Fibroblast of lung (primary cell): Measurements from ENCODE around the gene EXOC6.

Source experiments
- CTCF ChIP-seq, 2 donors: IDR thresholded peaks in 1 of 2; conservative IDR thresholded peaks in 1 of 2; 1 replicate in 1 of 2; 2 replicates in 1 of 2; pipeline ENCODE4 v1.5.1; 2011 to 2012; ENCODE audit warnings: low read length in 2 of 2, control low read depth in 1 of 2, inconsistent platforms in 1 of 2, low read depth in 1 of 2, mild to moderate bottlenecking in 1 of 2
- EZH2 ChIP-seq: IDR thresholded peaks from 2 replicates; pipeline ENCODE4 v1.5.1; 2012; ENCODE audit warnings: low read length, control low read depth, mild to moderate bottlenecking; ENCODE audit errors: missing control alignments

- no peak for TF ChIP-seq CTCF (conservative IDR thresholded peaks at IDR 0.05 in 1 of 2, IDR thresholded peaks at IDR 0.05 in 1 of 2; ENCODE audit: low read depth in 1 of 2, low read length in 2 of 2)
- TF ChIP-seq EZH2, result no peak
Observed at GRCh38 chr10:93076871-93077270, 228.6 kb downstream of the EXOC6 start.
